T-helper 2 cell treated with Interferon-gamma antibody and Interleukin-4, amounts not matched to agents 100 ng/mL and 5 ng/mL, for 36 hours (primary cell): Measurements from ENCODE around the gene DDO. TPM values are rescaled to one million over a fixed set of nuclear protein-coding genes. Genes with fewer than 3 reads are reported as not detected.

Source experiments
- intact Hi-C: fragments of 100-400 bp; cut with micrococcal nuclease; formaldehyde crosslinking; loops from one replicate; pipeline ENCODE4 v1.15.1; 2023
- total RNA-seq: library from RNA; stranded (reverse); gene quantifications from 2 replicates; pipeline ENCODE4 v1.2.3, GENCODE V29; 2022

Gene DDO
- total RNA-seq, 1 donor from 2014 or later = not detected

DNA sequence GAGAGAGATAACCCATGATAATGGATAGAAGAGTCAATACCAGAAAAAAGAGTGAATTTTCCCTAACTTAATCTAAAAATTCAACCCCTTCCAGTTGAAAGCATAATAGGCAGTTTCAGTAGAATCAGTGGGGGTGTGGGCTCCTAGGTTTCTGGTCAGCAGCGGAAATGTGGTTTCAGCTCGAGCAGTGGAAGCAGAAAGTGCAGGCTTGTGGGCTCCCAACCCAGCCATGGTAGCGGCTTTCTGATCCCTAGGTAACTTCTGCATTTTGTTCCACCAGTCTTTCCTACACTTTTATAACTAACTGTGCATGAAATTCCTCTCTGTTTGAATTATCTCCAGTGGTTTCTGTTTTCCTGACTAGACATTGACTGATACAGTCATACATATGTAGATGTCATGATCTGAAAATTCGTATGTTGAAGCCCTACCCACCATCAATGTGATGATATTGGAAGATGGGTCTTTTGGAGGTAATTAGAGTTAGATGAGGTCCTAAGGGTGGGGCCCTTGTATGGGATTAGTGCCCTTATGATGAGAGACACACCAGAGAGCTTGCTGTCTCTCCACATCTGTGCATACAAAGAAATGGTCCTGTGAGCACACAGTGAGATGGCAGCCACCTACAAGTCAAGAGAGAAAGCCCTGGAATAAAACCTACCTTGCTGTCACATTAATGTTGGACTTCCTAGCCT, 6.5 kb upstream of the DDO start:
- intact Hi-C loops = no loop called here

DNA sequence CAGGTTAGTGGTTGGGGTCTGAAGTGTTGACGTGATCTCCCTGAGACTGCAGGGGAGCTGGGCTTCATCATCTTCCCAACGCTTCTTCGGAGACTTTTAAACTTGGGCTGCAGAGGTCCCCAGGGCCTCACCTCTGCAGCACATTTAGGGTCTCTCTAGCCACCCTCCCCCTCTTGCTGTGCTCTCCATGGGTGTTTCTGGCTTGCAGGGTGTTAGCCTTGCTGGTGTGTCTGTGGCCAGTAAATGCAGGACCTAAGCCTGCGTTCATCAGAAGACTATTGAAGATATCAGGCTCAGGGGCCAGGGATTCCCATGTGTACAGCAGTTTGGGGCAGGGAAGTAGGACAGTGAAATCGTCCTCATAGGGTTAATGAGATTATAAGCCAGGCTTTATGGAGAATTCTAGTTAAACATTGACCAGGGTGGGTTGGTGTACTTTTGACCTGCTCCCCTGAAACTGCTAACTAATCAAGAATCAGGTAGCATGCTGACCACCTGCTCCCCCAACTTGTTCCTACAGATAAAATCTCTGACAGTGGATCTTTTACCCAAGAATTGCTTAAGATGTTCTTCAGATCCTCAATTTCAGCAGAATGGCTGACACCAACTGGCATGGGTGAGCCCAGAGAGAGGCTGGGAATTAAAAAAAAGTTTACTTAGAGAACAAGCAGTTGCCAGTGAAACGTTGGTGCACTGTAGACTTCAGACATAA, 3.8 kb upstream of the DDO start:
- intact Hi-C loops = no loop called here

DNA sequence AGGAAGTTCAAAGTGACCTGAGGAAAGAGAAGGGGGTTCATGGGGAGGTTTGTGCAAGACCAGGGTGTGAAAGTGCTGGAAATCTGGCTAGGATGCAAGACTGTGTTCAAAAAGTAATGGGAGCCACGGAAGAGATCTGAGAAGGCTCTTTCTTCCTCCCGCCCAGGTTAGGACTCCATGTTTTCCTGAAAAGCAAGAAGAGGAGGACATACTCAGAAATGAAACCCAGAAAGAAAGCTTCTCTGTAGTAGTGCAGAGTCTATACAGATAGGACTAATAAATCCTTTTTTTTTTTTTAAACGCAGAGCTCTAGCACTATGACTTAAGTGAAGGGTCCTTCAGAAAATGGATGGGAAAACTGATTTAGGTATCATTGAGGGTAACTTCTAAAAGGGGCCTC, 3.2 kb upstream of the DDO start:
- intact Hi-C loops = no loop called here

DNA sequence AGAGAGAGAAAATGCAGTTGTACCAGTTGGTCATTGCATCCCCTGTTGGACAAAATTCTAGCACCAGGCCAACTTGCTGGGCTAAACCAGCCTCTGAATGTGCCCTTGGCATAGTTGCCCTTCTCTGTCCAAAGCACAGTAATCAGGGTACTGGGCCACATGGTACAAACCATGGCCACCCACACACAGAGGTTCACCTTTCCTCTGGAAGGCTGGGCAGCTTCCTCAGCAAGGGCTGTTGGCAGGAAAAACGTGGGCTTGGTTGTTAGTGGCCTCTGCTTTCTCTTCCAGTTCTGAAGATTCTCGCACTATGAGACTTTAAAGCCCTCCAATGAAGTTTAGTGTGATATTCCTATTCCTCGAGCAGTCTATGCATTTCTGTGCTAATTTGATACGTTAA, 706 bp downstream of the DDO start:
- intact Hi-C loops = no loop called here

DNA sequence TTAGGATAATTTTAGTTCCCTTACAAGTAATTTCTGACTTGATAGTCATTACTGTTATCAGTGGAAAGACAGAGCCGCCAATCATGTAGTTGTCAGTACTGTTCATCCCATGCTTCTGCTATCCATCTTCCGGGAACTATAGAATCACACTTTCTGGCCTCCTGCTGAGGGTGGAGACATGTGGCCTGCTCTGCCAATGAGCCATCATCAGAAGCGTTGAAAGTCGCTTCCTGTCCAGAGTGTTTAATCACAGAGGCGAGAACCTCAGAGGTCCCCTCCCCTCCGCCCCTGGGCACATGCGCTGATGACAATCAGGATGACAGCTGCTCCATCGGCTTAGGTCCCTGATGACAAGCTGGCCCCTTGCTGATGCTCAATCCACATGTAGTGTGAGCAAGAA, 3.0 kb downstream of the DDO start:
- intact Hi-C loops = no loop called here

DNA sequence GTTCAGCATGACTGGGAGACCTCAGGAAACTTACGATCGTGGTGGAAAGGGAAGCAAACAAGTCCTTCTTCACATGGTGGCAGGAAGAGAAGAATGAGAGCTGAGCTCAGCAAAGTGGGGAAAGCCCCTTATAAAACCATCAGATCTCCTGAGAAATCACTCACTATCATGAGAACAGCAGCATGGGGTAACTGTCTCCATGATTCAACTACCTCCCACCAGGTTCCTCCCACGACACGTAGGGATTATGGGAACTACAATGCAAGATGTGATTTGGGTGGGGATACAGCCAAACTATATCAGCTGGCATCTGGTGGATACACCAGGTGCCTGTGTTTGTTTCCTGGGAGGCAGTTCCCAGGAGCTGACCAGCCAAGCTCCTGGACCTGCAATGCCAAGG, 4.9 kb downstream of the DDO start:
- intact Hi-C loops = no loop called here

DNA sequence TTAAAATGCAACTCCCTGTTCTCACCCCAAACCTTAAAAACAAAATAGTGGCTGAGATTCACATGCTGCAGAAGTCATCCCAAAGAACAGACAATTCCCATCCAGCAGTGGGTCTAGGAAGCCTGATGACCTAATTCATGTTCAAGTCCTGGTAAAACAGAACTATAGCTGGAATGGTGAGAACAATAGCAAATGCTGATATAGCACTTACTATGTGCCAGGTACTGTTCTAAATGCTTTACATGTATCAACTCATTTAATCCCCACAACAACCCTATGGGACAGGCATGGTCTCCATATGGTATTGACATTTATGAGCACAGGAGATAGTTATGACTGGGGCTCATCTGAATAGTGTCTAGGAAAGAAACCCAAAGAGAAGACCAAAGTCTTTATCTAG, 5.6 kb downstream of the DDO start:
- intact Hi-C loops = no loop called here

DNA sequence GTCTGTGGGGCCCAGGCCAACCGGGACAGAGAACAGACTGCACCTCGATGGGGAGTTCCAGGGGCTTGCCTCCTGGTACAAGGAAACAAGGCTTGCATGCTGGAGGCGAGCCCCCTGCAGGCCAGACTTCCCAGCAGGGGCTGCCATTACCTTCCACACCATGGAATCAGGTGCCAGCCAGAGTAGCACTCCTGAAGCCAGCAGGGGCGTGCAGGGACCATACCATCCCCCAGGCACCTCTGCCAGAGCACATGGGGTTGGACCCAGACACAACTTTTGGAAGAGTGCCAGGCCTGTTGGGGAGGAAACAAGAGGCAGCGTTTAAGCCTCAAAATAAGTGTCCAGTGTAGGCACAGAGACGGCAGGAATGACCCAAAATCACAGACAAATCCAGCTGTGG, 6.5 kb downstream of the DDO start:
- intact Hi-C loops = no loop called here

DNA sequence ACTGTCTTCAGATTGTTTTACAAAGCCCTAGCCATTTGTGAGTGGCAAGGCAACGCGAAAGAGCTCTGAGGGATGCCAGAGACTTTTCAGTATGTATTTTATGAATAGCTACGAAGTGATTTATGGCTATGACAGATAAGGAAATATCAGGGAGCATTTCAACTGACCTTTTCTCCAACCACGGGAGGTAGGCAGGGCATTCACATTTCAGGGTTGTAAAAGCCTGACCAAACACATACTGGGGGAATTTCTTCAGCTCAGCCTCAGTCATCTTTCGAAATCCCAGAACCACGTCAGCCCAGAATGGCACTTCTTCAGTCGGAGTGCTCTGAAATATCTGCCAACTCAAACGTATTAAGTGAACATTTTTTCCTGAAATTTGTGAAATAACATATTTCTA, 10.8 kb downstream of the DDO start:
- intact Hi-C loops = no loop called here

DNA sequence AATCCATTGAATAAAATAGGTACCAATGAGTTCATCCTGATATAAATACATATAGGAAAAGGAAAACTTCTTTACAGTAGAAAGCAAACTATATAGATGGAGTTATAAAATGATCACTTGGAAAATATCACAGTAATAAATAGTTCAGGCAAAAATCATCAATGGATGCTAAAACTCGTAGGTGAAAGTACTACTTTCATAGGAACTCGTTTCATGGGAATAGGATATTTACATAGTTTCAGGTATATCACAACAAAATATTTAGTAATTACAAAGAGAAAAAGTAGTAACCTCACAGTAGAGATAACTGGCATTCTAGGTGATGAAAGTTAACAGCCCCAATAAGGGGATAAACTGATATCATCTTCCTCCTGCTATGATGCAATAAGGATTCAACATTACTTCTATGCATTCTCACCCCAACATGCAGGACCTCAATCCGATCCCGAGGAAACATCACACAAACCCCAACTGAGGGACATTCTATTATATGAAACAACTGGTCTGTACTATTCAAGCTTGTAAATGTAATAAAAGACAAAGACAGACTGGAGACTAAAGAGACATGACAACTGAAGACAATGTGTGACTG, 13.7 kb downstream of the DDO start:
- intact Hi-C loops = no loop called here

DNA sequence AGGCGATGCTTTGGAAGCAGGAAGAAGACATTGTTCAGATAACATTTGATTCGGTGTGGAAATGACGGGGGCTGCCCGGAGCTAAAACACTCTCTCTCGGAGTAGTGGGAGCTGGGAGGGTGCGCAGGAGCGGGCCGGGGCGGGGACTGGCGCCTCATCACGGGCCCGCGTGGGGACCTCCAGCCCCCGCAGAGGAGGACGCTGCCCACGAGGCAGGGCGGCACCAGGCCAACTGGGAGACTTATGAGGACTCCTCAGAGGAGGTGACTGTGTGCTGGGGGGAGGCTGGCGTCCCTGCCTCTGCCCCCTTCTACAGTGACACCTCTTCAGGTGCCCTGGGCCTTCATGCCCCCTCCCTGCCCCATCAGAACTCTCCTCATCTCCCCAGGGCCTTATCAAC, 15.2 kb downstream of the DDO start:
- intact Hi-C loops = no loop called here

DNA sequence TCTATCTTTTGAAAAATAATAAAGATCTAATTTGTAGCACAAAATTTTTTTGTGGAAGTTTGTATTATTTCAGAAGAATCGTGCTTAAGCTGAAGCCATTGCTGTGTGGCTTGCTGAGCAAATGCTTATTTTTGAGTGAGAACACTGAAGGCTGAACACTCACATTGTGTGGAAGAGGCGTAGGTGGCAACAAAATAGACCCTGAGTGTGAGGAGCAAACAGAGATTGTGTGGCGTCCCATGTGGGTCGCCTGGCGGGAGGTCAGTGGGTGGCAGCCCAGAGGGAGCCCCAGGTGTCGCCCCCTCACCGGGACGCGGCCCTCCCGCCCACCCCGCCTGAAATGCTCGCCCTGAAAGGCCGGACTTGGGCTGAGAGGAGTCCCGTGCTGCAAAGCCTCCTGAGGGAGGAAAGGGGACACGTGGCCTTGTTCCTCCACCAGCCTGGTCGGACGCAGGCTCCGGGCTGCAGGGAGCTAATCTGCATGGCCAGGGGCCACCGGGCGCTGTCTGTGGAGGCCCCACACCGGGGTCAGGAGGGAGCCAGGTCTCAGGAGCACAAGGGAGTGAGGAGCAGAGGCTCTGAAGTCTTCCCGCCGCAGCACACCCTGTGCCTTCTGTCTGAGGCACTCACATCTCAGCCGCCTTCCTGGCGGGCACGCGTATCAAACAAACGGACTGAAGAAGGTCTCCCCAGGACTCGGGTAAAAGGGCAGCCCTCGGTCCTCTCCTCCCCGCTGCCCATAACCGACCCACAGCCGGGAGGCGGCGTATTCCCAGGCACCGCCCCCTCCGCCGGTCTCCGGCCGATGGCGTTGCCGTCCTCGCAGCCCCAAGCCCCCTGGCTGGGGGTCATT, 15.9 kb downstream of the DDO start:
- intact Hi-C loops = no loop called here

DNA sequence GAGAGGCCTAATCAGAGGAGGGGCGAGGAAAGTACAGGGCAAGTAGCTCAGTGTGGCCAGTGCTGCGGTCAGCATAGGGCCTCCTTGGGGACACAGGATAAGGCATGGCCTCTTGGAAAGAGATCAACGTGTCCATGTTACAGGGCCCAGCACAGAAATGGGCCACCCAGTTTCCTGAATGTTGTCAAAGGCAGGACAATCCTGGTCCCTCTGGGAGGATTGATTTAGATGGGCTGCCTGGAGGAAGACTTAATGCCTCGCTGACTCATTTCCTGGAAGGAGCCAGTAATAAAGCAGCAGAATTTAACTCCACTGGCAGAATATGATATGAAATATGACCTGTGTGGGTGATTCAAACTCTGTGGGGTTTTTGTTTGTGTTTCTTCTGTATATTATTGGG, 16.6 kb downstream of the DDO start:
- intact Hi-C loops = no loop called here

DNA sequence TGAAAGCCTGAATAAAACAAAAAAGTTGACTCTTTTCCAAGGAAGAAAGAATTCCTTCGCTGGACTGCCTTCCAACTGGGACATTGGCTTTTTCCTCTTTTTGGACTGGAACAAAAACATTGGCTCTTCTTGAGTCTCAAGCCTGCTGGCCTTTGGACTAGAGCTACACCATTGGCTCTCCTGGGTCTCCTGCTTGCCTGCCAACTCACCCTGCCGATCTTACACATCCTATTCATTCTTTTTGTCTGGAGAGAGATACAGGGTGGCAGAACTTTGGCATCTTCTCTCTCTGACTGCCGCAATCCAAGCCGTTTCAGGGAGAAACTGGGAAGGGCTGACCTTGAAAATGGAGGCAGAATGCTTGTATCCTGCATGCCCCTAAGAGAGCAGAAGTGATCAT, 20.2 kb downstream of the DDO start:
- intact Hi-C loops = no loop called here

DNA sequence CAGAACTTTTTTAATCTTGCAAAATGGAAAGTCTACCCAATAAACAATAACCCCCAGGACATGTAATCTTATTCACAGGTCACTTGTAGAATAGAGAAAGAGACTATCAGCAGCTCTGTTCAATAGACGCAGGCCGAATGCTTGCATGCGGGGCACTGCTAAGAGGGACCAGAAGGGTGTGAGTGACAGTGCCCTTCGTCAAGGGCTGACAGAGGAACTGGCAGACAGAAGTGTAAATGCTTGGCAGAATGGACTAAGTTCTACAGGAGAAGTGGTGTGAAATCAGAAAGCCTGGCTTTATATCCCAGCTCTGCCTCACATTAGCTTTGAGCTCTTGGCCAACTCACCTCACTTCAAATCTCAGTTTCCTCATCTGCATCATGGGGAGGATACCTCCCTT, 21.0 kb downstream of the DDO start:
- intact Hi-C loops = loop anchor here (5.0 kb wide), 1 partner anchor 1207 kb away; no protein-coding TSS in a partner anchor

DNA sequence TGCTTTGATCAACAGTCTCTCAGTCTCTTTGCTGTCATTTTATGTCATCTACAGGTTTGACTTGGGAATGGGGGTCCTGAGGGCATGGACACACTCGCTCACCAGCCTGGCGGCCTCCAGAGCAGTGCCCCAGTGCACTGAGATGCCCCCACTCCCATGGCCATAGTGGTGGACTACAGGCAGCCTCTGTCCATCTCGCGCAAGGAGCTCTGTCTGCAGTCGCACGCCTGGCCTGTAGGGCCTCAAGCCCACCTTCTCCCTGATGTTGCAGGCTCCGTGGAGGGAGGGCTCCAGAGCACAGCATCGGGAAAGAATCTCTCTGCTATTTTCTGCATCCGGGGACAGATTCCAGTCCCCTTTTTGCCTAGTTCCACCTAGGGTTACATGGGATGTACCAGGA, 22.6 kb downstream of the DDO start:
- intact Hi-C loops = loop anchor here (5.0 kb wide), 1 partner anchor 1205 kb away; no protein-coding TSS in a partner anchor

DNA sequence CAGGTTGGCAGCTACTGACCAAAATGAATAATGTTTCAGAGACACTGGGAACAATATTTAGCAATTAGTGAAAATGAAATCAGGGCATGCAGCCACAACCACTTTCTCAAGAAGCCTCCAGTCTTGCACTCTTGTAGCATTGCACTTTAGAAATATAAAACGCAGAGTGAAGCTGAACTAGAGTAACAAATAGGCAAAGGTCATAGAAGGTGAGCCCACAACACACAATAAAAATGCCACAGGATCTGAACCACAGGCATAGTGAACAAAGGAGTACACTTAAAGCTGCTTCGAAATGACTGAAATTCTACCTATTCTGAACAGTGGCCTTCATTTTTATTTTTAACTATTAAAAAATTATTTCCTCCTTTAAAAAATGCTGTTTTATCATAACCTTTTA, 25.0 kb downstream of the DDO start:
- intact Hi-C loops = loop anchor here (1.0 to 5.0 kb wide), 4 partner anchors 212 to 1203 kb away; no protein-coding TSS in a partner anchor

DNA sequence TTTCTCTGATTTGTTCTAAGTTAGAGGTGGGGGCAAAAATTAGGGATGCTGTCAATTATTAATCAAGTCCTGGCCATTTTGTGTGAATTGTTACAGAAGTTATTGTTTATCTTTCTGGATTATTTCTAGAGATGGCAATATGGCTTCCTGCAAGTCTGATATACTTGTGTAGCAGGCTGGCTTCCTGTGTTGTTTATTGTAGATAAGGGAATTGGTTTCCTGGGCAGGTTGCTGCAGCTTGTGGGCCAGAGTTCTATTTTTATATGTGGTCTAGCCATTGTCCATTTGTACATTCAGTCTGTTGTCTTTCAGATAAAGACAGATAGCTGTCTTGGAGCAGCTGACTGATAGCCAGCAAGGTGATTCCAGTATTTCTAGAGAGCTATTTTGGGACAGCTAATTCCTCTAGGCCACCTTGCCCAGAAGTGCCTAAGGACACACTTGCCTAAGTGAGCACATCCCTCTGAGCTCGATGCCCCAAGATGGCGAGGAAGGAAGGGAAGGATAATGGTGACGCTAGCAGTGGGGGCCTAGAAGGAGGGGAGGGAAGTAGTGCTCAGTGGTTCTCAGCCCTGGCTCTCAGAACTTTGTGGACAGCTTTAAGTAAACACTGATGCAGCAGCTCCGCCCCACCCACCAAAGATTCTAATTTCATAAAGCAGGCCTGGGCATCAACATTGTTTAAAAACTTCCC, 25.5 kb downstream of the DDO start:
- intact Hi-C loops = loop anchor here (1.0 to 5.0 kb wide), 4 partner anchors 212 to 1203 kb away; no protein-coding TSS in a partner anchor

DNA sequence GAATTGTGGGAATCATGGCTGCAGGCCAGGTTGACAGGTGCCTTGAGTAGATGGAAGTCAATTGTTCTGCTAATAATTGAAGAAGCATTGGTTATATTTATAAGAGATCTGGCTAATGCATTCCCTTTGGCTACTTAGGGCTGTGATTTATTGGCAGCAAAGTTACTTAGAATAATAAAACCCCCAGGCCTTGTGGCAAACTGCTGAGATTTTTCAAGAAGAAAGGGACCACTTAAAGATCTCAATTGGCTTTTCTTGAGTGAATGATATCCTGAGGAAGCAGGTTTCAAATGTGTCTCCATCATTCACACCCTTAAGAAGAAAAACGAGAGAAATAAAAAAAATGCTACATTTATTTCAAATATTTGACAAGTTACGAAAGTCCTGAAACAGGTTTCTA, 27.4 kb downstream of the DDO start:
- intact Hi-C loops = no loop called here

DNA sequence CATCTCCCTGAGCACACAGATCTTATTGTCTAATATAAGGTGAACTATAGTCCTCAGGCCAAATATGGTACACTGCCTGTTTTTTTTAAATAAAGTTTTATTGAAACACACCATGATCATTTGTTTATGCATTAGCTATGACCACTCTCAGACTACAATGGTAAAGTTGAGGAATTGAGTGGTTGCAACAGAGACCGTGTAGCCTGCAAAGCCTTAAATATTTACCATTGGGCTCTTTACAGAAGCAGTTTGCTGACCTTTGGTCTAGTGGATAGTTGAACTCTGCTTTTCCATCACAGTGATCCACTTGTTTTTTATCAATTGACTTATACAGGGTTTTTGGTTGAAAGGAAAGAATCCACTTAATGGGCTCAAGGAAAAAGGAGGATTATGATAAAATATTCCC, 29.9 kb downstream of the DDO start:
- intact Hi-C loops = no loop called here

DNA sequence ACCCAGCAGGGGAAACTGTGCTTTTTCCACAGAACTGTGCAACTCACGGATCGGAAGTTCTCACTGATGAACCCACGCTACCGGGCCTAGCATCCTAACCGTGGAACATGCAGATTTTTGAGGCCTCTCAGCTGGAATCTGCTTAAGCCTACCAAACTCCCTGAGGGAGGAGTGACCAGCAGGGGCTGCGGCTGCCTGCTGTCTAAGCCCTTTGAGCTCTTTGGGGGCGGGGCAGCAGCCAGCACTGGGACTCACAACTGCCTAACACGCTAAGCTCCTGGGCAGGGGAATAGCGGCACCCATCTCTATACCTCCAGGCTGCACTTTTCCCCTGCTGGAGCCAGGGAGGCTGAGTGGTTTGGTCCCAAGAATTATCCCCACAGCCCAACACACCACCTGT, 36.8 kb downstream of the DDO start:
- intact Hi-C loops = no loop called here
